GM21390 (cell line): Measurements from ENCODE around the gene FRMPD1.
A peak's percentile ranks its signal among the peaks of the same experiment; 100 is the strongest.
"Not testable (repeated sequence)": the region's sequence is repeated elsewhere in the genome, so short reads cannot be mapped to it uniquely, and the experiment has no call there.

Source experiments
- ATAC-seq: cut with Tn5 transposase; IDR thresholded peaks from one replicate; pipeline ENCODE4 v1.9.1; 2021; ENCODE audit not compliant: unreplicated experiment

Gene FRMPD1

GRCh38 chr9:37732086-37732741 is 81.5 kb downstream of the FRMPD1 start:
- ATAC-seq: no peak

GRCh38 chr9:37732952-37733351 is 82.2 kb downstream of the FRMPD1 start:
- no peak for ATAC-seq

- no peak for ATAC-seq
Observed at GRCh38 chr9:37739222-37739621, 88.5 kb downstream of the FRMPD1 start.

- ATAC-seq: no peak
Observed at GRCh38 chr9:37740128-37740527, 89.4 kb downstream of the FRMPD1 start.

GRCh38 chr9:37740631-37741328 is 90.0 kb downstream of the FRMPD1 start:
- ATAC-seq: no peak

GRCh38 chr9:37745970-37746369 is 95.2 kb downstream of the FRMPD1 start:
- no peak for ATAC-seq

- no peak for ATAC-seq
Observed at GRCh38 chr9:37746448-37747270, 95.9 kb downstream of the FRMPD1 start.

GRCh38 chr9:37747271-37747753 is 96.6 kb downstream of the FRMPD1 start:
- peak; percentile 70 for ATAC-seq

- ATAC-seq: no peak
Observed at GRCh38 chr9:37749129-37749528, 98.4 kb downstream of the FRMPD1 start.

- ATAC-seq: no peak
Observed at GRCh38 chr9:37751186-37751585, 100.4 kb downstream of the FRMPD1 start.

GRCh38 chr9:37751704-37752103 is 101.0 kb downstream of the FRMPD1 start:
- ATAC-seq: not testable (repeated sequence)

- not testable (repeated sequence) for ATAC-seq
Observed at GRCh38 chr9:37752112-37752511, 101.4 kb downstream of the FRMPD1 start.

- ATAC-seq: no peak
Observed at GRCh38 chr9:37752642-37753488, 102.1 kb downstream of the FRMPD1 start.

GRCh38 chr9:37753489-37754190 is 102.9 kb downstream of the FRMPD1 start, which contains the start of gene TRMT10B:
Gene TRMT10B (plus strand): TSS chr9:37753805. CDS start chr9:37761932, 8,127 bp downstream.
- peak; percentile 93 for ATAC-seq

- ATAC-seq: no peak
Observed at GRCh38 chr9:37758747-37759146, 108.0 kb downstream of the FRMPD1 start.

GRCh38 chr9:37760416-37761161 is 109.8 kb downstream of the FRMPD1 start:
- no peak for ATAC-seq

GRCh38 chr9:37761511-37761910 is 110.8 kb downstream of the FRMPD1 start:
- ATAC-seq: no peak

- ATAC-seq: not testable (repeated sequence)
Observed at GRCh38 chr9:37765263-37765662, 114.5 kb downstream of the FRMPD1 start.

GRCh38 chr9:37769306-37769705 is 118.6 kb downstream of the FRMPD1 start:
- ATAC-seq: no peak
